DOHH2 (cell line): ENCODE results near the gene UTS2R.

Source experiments
- H3F3A ChIP-seq: fragments of 200-600 bp; sonication (generic), shearing (Covaris generic); 2 replicates; pipeline ENCODE4 v1.6.0; 2016; ENCODE audit warnings: antibody characterized with exemption, mild to moderate bottlenecking; ENCODE audit not compliant: control insufficient read depth, insufficient read depth
- H3K27ac ChIP-seq: fragments of 200-600 bp; sonication (generic); 2 replicates; pipeline ENCODE4 v1.5.1; 2014; ENCODE audit warnings: low read depth, mild to moderate bottlenecking, low read length, moderate library complexity
- H3K27me3 ChIP-seq: fragments of 200-600 bp; sonication (generic); 2 replicates; pipeline ENCODE4 v1.6.1; 2014; ENCODE audit warnings: mild to moderate bottlenecking, low read length, mixed read lengths; ENCODE audit not compliant: control insufficient read depth
- H3K36me3 ChIP-seq: fragments of 200-600 bp; sonication (generic); 2 replicates; pipeline ENCODE4 v1.6.1; 2014; ENCODE audit warnings: mild to moderate bottlenecking, low read length, moderate library complexity, mixed read lengths; ENCODE audit not compliant: control insufficient read depth
- H3K4me1 ChIP-seq: fragments of 200-600 bp; sonication (generic); 2 replicates; pipeline ENCODE4 v1.6.1; 2014; ENCODE audit warnings: mild to moderate bottlenecking, low read length, mixed read lengths; ENCODE audit not compliant: control insufficient read depth
- H3K4me2 ChIP-seq: fragments of 200-600 bp; sonication (generic); 2 replicates; pipeline ENCODE4 v1.6.0; 2014; ENCODE audit warnings: mild to moderate bottlenecking, low read length, moderate library complexity
- H3K4me3 ChIP-seq: fragments of 200-600 bp; sonication (generic); 2 replicates; pipeline ENCODE4 v1.5.1; 2014; ENCODE audit warnings: mild to moderate bottlenecking, low read length, mixed read lengths
- H3K79me2 ChIP-seq: fragments of 200-600 bp; sonication (generic); 2 replicates; pipeline ENCODE4 v1.6.1; 2014; ENCODE audit warnings: mild to moderate bottlenecking, low read length, mixed read lengths; ENCODE audit not compliant: control insufficient read depth
- H3K9me2 ChIP-seq: fragments of 200-600 bp; sonication (generic); replicated peaks from 2 replicates; pipeline ENCODE4 v1.6.1; 2014; ENCODE audit warnings: mild to moderate bottlenecking, low read length, mixed read lengths; ENCODE audit not compliant: control insufficient read depth
- H3K9me3 ChIP-seq: fragments of 200-600 bp; sonication (generic); 2 replicates; pipeline ENCODE4 v1.6.1; 2014; ENCODE audit warnings: antibody characterized with exemption, low read length, mixed read lengths; ENCODE audit not compliant: control insufficient read depth, insufficient read depth
- H4K20me1 ChIP-seq: fragments of 200-600 bp; sonication (generic); 2 replicates; pipeline ENCODE4 v1.6.0; 2014; ENCODE audit warnings: low read depth, mild to moderate bottlenecking, antibody characterized with exemption, low read length, moderate library complexity; ENCODE audit not compliant: control insufficient read depth, insufficient read depth
- EZH2phosphoT487 ChIP-seq: fragments of 200-600 bp; sonication (generic); IDR thresholded peaks from 2 replicates; pipeline ENCODE4 v1.6.1; 2017; ENCODE audit warnings: borderline replicate concordance, mild to moderate bottlenecking, antibody characterized with exemption, low read length, moderate library complexity, mixed read lengths
- TF ChIP-seq, protein P1 (sequence below): fragments of 200-600 bp; sonication (generic); IDR thresholded peaks from one replicate; pipeline ENCODE4 v1.5.1; 2014; ENCODE audit warnings: antibody characterized with exemption, mild to moderate bottlenecking, low read depth, low read length; ENCODE audit not compliant: poor library complexity, severe bottlenecking

Gene UTS2R

DNA sequence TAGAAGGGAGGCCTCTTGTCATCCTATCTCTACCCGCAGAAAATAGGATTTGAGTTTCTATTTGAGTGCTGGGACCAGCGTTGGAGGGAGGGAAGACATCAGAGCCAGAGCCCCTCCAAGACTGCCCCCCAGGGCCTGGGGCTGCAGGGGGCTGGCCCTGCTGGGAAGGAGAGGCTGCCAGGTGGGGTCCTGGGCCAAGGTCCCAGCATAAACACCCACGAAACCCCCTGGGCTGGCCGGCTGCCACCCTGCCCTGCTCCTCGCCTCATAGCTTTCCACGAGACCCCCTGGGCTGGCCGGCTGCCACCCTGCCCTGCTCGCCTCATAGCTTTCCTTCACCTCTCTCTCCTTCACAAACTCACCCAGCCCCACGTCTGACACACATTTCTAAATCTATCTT is 23.1 kb upstream of the UTS2R start:
- Histone ChIP-seq H3K36me3 (no peaks in the 10 kb centered on the region), H3K79me2 (no peaks in the 10 kb centered on the region), H3K9me3 (no peaks in the 10 kb centered on the region), H3F3A (peaks cover 7% of the 10 kb centered on the region), H3K4me3 (no peak overlapping the region), H3K27ac (no peak overlapping the region), H3K4me2 (no peak overlapping the region), H4K20me1 (no peaks in the 10 kb centered on the region), H3K4me1 (peaks cover 40% of the 10 kb centered on the region), H3K9me2 (no peaks in the 10 kb centered on the region), H3K27me3 (no peaks in the 10 kb centered on the region)
- no peak for TF ChIP-seq EZH2phosphoT487
- TF ChIP-seq, protein P1, sequence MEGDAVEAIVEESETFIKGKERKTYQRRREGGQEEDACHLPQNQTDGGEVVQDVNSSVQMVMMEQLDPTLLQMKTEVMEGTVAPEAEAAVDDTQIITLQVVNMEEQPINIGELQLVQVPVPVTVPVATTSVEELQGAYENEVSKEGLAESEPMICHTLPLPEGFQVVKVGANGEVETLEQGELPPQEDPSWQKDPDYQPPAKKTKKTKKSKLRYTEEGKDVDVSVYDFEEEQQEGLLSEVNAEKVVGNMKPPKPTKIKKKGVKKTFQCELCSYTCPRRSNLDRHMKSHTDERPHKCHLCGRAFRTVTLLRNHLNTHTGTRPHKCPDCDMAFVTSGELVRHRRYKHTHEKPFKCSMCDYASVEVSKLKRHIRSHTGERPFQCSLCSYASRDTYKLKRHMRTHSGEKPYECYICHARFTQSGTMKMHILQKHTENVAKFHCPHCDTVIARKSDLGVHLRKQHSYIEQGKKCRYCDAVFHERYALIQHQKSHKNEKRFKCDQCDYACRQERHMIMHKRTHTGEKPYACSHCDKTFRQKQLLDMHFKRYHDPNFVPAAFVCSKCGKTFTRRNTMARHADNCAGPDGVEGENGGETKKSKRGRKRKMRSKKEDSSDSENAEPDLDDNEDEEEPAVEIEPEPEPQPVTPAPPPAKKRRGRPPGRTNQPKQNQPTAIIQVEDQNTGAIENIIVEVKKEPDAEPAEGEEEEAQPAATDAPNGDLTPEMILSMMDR, result no peak

DNA sequence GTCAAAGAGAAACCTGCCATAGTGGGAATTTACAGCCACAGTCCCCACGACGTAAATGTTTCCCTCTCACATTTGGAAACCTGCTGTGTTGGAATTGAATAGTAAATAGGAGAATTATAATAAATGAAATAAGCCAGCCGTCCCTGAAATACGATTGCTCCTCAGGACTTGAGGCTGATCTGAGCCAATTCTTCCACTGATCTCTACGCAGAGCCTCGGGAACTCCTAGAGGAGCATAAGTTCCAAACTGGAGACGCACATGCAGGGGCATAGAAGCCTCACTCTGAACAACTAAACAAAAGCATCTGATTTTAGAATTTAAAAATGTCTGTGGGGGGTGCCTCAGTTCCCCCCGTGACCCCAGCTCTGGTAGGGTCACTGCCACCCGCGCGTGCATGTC is 22.7 kb upstream of the UTS2R start:
- Histone ChIP-seq H3K79me2 (no peaks in the 10 kb centered on the region), H3K9me3 (no peaks in the 10 kb centered on the region), H3K4me1 (peaks cover 40% of the 10 kb centered on the region), H3K9me2 (no peaks in the 10 kb centered on the region), H4K20me1 (no peaks in the 10 kb centered on the region), H3K4me2 (no peak overlapping the region), H3K4me3 (no peak overlapping the region), H3K27ac (no peak overlapping the region), H3K27me3 (no peaks in the 10 kb centered on the region), H3K36me3 (no peaks in the 10 kb centered on the region), H3F3A (peaks cover 7% of the 10 kb centered on the region)
- TF ChIP-seq, protein P1, result no peak
- no peak for TF ChIP-seq EZH2phosphoT487

DNA sequence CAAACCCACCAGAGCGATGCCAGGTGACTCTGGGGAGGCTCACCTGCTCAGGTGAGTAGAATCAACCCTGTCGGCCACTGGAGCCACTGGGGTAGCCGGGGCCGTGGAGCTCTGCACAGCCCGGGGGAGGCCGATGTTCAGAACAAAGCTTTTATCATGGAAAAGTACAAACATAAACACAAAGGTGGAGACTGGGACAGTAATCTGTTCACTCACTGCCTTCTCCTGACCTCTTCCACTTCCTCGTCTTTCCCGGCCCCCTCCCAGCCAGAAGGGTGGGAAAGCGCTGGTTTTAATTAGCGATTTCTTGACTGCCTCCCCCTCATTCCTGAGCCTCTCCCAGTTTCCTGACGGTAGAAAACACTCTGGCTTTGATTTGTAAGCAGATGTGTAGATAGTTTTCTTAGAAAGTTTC is 22.3 kb upstream of the UTS2R start:
- no peaks in the 10 kb centered on the region for H3K9me3 ChIP-seq
- H4K20me1 ChIP-seq, result no peaks in the 10 kb centered on the region
- no peaks in the 10 kb centered on the region for H3K9me2 ChIP-seq
- no peak overlapping the region for H3K4me3 ChIP-seq
- peaks cover 39% of the 10 kb centered on the region for H3K4me1 ChIP-seq
- no peaks in the 10 kb centered on the region for H3K27me3 ChIP-seq
- H3K27ac ChIP-seq, result no peak overlapping the region
- no peaks in the 10 kb centered on the region for H3K79me2 ChIP-seq
- no peak for TF ChIP-seq EZH2phosphoT487
- TF ChIP-seq, protein P1, result no peak
- no peaks in the 10 kb centered on the region for H3K36me3 ChIP-seq
- H3K4me2 ChIP-seq, result no peak overlapping the region
- peaks cover 7% of the 10 kb centered on the region for H3F3A ChIP-seq
